HG02973 (cell line): Measurements from ENCODE around the gene ADGRG3.
A peak's percentile ranks its signal among the peaks of the same experiment; 100 is the strongest.

Source experiments
- ATAC-seq: cut with Tn5 transposase; IDR thresholded peaks from one replicate; pipeline ENCODE4 v1.9.1; 2021; ENCODE audit warnings: moderate library complexity; ENCODE audit not compliant: unreplicated experiment

The ADGRG3 gene

DNA sequence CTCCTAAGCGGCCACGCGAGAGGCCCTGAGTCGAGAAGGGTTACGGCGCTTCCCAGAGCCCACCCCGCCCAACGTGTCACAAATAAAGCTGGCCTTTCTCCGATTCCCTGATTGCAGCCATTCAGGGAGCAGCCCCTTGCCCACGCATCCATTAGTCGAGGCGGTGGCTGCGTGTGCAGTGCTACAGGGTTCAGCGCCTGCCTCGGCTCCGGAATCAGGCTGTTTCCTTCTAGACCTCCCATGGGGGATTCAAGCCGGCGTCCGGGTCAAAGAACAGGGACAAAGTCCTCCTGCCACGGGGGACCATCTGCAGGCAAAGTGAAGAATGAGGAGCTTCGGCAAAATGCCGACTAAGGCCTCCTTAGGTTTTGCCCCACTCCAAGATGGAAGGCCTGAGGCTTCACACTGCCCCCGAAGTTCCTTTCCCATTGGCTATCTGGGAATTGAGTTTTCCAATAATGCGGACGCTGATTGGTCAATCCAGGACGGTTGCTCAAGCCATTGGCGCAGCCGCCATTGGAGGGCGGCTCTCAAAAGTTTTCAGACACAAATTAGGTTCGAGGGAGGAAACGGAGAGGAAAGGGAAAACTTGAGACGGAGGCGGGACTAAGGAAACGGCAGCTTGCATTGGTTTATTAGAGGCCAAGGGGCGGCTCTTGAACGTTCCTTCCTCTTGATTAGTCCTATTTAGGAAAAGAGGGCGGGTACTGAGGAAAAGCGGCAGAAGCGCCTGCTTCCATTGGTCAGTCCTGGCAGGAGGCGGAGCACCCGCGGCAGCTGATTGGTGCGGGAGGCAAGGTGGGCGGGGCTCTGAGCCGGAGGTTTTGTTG, 67.0 kb downstream of the ADGRG3 start:
- peak; percentile 82 for ATAC-seq

DNA sequence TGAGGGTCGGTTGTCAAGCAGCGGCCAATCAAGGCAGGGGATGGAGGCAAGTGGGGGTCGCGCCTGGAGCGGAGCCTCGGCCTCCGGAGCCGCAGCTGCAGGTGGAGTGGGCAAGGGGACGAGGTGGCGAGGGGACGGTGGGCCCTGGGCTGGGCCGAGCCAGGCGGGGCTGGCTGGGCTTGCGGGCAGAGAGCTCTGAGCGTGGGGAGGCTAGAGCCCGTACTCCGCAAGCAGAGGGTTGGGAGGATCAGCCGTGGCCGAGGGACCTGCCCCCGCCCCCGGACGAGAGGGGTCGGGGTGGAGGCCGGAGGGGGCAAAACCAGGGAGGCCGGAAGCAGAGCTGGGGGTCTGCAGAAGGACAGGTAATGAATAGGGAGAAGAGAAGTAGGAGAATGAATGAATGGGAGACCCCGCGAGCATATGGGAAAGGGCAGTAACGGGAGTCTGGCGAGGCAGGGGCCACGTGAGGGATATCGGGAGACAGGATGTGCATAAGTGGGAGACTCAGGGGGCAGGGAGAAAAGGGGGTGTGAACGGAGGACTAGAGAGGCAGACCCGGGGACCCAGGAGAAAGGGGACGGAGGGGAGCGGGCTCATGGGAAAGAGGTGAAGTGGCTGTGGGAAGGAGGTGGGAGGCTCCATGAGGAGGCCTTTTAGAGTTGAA, 67.8 kb downstream of the ADGRG3 start, which contains the start of gene KATNB1:
TSS of gene KATNB1 (plus strand) at position 16 of the 664 bp plus-strand sequence. CDS start 1,474 bp downstream, outside the sequence.
- no peak for ATAC-seq

DNA sequence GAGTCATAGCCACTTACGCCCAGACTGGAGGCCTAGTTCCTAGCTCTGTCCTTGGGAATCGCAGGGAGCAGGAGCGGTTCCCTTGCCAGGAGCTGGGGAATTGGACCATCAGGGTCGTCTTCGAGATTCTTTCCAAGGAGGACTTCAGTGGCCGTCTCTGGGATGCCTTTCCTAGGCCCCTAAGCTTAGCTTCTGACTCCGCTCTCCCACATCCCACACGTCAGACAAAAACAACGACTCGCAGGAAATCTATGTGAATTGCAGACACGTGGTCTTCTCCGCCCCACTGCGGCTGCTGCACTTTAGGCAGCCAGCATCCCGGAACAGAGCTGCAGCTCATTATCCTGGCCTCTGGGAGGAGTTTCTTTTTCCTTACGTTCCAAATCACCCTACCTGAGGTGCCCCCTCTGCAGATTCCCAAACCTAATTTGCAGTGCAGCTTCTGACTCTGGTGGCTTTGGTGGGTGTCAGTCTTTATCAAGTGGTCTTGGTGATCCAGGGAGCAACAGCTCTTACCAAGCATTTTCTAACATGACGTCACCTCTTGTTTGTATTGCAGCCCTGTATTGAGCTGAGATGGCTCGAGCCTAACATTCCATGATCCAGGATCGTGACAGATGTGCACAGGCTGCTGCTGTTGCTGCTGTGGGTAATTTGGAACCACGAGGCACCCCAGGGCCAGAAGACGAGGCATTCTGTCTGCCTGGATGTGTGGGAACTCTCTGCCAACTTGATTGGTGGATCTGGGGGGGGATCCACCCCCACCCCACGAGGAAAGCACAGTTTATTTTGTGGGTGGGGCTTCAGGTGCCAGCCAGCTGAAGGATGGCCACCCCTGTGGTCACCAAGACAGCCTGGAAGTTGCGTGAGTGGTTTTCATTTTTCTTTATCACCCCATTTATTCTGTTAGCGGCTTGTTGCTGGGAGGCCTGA, 68.6 kb downstream of the ADGRG3 start:
- no peak for ATAC-seq

DNA sequence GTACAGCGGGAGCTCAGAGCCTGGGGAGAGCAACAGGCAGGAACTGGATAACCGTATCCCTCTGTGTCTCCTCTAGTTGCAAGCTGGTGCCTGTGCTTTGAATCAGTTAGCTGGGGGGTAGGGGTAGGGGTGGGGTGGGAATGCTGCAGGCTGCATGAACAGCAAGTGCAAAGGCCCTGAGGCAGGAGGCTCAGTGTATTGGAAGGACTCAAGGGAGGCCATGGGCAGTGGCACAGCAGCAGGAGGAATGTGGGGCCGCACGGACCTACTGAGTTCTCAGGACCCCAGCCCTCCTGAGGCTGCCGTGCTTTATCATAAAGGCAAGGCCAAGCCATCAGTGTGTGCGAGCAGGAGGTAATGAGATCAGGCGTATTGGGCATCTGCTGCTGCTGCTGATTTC, 70.7 kb downstream of the ADGRG3 start:
- ATAC-seq: no peak
